Measurements from ENCODE around the gene NFKBIL1. TPM values are rescaled to one million over a fixed set of nuclear protein-coding genes. Genes with fewer than 3 reads are reported as not detected.

Gene NFKBIL1
- total and polyA plus RNA-seq, 3 donors from 2014 or later: 25.9 to 55.3 (median 51.2) TPM

DNA sequence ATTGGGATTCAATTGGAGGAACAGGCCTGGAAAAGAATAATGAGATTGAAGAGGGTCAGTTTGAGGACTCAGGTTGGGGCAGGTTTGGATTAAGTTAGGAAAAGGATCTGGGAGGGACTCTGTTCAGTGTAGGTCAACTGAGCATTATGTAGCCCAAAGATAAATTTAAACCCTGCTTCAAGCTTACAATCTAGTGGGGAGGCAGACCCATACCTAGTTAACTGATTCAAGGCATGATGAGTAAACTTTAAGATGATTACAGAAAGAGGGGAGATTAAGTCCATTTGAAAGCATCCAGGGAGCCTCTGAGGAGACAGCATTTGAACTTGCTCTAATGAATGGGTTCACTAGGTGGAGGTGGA, 13.3 kb downstream of the NFKBIL1 start:
- no peaks in the 10 kb centered on the region for H3K4me1 ChIP-seq
- H3K27ac ChIP-seq: no peak overlapping the region
- intact Hi-C loops (cut with DNase I; ENCODE audit: low total_unique reads): no loop called here
- H3K36me3 ChIP-seq (ENCODE audit: low read depth, missing control alignments): no peaks in the 10 kb centered on the region
- DNase-seq: no peak
- H3K9me3 ChIP-seq: no peaks in the 10 kb centered on the region
- H3K27me3 ChIP-seq: no peaks in the 10 kb centered on the region
- H3K4me3 ChIP-seq: no peak overlapping the region
- TF ChIP-seq, protein P1, sequence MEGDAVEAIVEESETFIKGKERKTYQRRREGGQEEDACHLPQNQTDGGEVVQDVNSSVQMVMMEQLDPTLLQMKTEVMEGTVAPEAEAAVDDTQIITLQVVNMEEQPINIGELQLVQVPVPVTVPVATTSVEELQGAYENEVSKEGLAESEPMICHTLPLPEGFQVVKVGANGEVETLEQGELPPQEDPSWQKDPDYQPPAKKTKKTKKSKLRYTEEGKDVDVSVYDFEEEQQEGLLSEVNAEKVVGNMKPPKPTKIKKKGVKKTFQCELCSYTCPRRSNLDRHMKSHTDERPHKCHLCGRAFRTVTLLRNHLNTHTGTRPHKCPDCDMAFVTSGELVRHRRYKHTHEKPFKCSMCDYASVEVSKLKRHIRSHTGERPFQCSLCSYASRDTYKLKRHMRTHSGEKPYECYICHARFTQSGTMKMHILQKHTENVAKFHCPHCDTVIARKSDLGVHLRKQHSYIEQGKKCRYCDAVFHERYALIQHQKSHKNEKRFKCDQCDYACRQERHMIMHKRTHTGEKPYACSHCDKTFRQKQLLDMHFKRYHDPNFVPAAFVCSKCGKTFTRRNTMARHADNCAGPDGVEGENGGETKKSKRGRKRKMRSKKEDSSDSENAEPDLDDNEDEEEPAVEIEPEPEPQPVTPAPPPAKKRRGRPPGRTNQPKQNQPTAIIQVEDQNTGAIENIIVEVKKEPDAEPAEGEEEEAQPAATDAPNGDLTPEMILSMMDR (IDR thresholded peaks at IDR 0.05): no peak
- no peak for TF ChIP-seq POLR2A (IDR thresholded peaks at IDR 0.05)

DNA sequence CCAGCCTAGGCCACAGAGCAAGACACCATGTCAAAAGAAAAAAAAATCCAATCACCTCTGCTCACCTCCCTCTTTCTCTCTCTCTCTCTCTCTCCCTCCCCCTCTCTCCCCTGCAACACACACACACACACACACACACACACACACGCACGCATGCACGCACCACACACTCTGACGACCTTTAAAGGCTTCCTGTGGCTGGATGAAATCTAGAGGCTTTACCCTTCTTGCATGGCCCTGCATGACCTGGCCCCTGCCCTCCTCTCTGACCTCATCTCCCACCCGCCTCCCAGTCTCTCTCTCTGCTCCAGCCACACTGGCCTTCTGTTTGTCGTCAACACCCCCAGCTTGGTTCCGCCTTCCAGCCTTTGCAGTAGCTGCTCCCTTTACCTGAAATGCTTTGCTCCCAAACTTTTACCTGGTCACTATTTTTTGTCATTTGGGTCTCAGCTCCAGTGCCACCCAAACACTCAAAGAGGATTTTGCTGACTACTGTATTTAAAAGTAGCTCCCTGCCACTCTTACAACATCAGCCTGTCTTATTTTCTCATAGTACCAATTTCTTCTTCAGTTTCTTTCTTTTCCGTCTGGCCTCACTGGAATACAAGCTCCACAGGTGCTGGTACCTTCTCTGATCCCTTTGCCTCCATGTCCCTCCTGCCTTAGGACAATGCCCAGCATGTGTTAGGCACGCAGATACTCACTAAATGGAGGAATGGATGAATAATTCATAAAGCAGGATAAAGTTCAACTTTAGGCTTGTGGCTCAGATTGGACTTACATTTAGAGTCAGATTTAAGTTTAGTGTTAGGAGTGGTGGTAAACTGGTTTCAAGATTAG, 20.3 kb downstream of the NFKBIL1 start:
- H3K27ac ChIP-seq: no peak overlapping the region
- H3K27me3 ChIP-seq: no peaks in the 10 kb centered on the region
- H3K4me1 ChIP-seq: no peaks in the 10 kb centered on the region
- no peaks in the 10 kb centered on the region for H3K9me3 ChIP-seq
- no peak overlapping the region for H3K4me3 ChIP-seq
- intact Hi-C loops (cut with DNase I; ENCODE audit: low total_unique reads): no loop called here
- no peak for TF ChIP-seq POLR2A (IDR thresholded peaks at IDR 0.05)
- TF ChIP-seq, protein P1 (IDR thresholded peaks at IDR 0.05): no peak
- DNase-seq: no peak
- no peaks in the 10 kb centered on the region for H3K36me3 ChIP-seq (ENCODE audit: low read depth, missing control alignments)
- 52 to 66% methylated on average over 7 to 9 of the region's 9 CpGs for WGBS, 2 donors

DNA sequence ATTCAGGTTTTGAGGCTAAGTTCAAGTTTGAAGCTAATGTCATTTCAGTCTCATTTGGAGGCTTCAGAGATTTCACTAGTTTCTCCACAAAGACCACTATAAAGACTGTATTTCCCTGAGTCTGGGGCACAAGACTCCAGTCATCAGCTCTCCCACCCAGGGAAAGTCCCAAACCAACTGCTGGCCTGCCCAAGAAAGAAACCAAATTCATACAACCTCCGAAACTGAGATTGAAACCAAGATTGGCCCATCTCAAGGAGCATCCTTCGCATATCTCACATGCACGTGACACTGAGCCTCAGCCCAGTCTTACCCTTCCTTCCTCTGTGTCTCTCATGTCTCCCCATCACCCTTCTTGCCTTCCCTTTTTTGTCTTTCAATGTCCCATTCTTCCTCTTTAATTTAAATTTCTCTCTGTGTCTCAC, 21.1 kb downstream of the NFKBIL1 start:
- 76 to 82% methylated on average over 3 of the region's 3 CpGs for WGBS, 2 donors
- intact Hi-C loops (cut with DNase I; ENCODE audit: low total_unique reads): no loop called here
- no peak overlapping the region for H3K27ac ChIP-seq
- H3K27me3 ChIP-seq: no peaks in the 10 kb centered on the region
- no peak for DNase-seq
- no peaks in the 10 kb centered on the region for H3K9me3 ChIP-seq
- TF ChIP-seq, protein P1 (IDR thresholded peaks at IDR 0.05): no peak
- no peak for TF ChIP-seq POLR2A (IDR thresholded peaks at IDR 0.05)
- no peak overlapping the region for H3K4me3 ChIP-seq
- H3K36me3 ChIP-seq (ENCODE audit: low read depth, missing control alignments): no peaks in the 10 kb centered on the region
- H3K4me1 ChIP-seq: no peaks in the 10 kb centered on the region

DNA sequence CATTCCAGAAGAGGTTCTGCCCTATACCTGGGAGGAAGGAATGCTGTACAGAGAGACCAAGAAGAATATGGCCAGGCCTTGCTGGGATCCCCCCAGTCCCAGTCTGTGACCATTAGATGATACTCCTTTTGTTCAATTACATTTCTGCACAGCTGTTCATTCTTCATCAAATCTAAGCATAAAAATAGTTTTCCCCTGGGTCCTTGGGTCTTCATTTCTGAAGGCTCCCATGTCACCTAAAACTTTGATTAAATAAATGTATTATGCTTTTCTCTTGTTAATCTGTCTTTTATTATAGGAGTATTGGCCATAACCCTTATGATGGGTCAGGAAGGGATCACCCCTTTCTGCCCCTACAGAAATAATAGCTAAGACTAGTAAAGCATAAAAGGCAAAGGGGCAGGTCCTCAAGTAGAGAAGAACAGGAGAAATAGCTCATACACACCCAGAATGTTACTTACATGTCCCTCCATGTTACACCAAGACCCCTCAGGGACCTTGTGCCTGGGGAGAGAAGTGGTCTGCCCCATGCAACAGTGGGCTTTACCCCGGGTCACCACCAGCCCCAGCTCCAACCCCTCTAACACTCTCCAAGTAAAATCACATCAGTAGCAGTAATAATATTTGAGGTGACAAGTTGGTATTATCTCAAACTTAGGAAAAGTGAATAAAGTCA, 22.6 kb downstream of the NFKBIL1 start:
- intact Hi-C loops (cut with DNase I; ENCODE audit: low total_unique reads): no loop called here
- Histone ChIP-seq H3K9me3 (no peaks in the 10 kb centered on the region), H3K27ac (no peak overlapping the region), H3K27me3 (no peaks in the 10 kb centered on the region), H3K4me1 (no peaks in the 10 kb centered on the region), H3K4me3 (no peak overlapping the region), H3K36me3 (ENCODE audit: low read depth, missing control alignments) (no peaks in the 10 kb centered on the region)
- TF ChIP-seq, protein P1 (IDR thresholded peaks at IDR 0.05): no peak
- TF ChIP-seq POLR2A (IDR thresholded peaks at IDR 0.05): no peak
- DNase-seq: no peak
- 86 to 87% methylated on average over 1 of the region's 1 CpG for WGBS, 2 donors

Measured in testis (tissue), 3 donors.